ENCODE results near the gene ZNHIT1.

DNA sequence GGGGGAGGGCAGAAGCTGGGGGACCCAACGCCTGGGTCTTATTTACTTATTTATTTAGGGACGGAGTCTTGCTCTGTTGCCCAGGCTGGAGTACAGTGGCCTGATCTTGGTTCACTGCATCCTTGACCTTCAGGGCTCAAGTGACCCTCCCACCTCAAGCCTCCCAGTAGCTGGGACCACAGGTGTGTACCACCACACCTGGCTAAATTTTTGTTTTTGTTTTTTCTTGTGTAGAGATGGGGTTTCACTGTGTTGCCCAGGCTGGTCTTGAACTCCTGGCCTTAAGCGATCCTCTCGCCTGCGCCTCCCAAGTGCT is 15.4 kb upstream of the ZNHIT1 start:
- no peak for TF ChIP-seq POLR2A (IDR thresholded peaks at IDR 0.05)
- TF ChIP-seq CTCF (IDR thresholded peaks at IDR 0.05) = no peak
